HepG2 (cell line): Measurements from ENCODE around the gene YY1. TPM values are rescaled to one million over a fixed set of nuclear protein-coding genes. Genes with fewer than 3 reads are reported as not detected.

Source experiments
- CCAR2 ChIP-seq: fragments of 200-400 bp; formaldehyde crosslinking; optimal IDR thresholded peaks from 2 replicates; pipeline ENCODE3; 2018; ENCODE audit warnings: low read depth, mild to moderate bottlenecking, low read length, moderate library complexity
- REXO4 ChIP-seq: sonication (generic); formaldehyde crosslinking; IDR thresholded peaks from 2 replicates; pipeline ENCODE4 v1.8.0; 2022; ENCODE audit warnings: missing genetic modification reagents, mild to moderate bottlenecking, borderline replicate concordance
- UBTF ChIP-seq: sonication (generic); formaldehyde crosslinking; IDR thresholded peaks from 2 replicates; pipeline ENCODE4 v1.4.0; 2020; ENCODE audit warnings: mild to moderate bottlenecking, missing genetic modification reagents
- ZKSCAN5 ChIP-seq: sonication (generic); formaldehyde crosslinking; IDR thresholded peaks from 2 replicates; pipeline ENCODE4 v1.5.1; 2020; ENCODE audit warnings: mild to moderate bottlenecking, missing genetic modification reagents
- ZNF33A ChIP-seq: sonication (generic); formaldehyde crosslinking; IDR thresholded peaks from 2 replicates; pipeline ENCODE4 v1.5.1; 2020; ENCODE audit warnings: missing genetic modification reagents, mild to moderate bottlenecking, moderate library complexity, borderline replicate concordance
- ZNF468 ChIP-seq: sonication (generic); formaldehyde crosslinking; IDR thresholded peaks from 2 replicates; pipeline ENCODE4 v1.8.0; 2022; ENCODE audit warnings: mild to moderate bottlenecking, moderate library complexity, missing genetic modification reagents
- ZNF547 ChIP-seq: sonication (generic); formaldehyde crosslinking; IDR thresholded peaks from 2 replicates; pipeline ENCODE4 v1.5.1; 2020; ENCODE audit warnings: mild to moderate bottlenecking, missing genetic modification reagents
- polyA plus RNA-seq, 8 experiments: library from polyadenylated mRNA; depleted of rRNA in 3 of 8; stranded (reverse) in 7 of 8; unstranded in 1 of 8; fragments of >200 nt; fragmentation: Illumina TruSeq in 4 of 8; extraction: Trizol in 4 of 8; gene quantifications; 2 replicates each; pipeline versions ENCODE4 v1.2.1 to v1.2.3, GENCODE V29; 2011 to 2016; ENCODE audit warnings: low read depth in 4 of 8, missing spikeins in 1 of 8, mixed read lengths in 1 of 8; ENCODE audit not compliant: insufficient read depth in 1 of 8
- total RNA-seq, 5 experiments: library from RNA; depleted of rRNA; stranded (reverse); fragments of >200 nt; fragmentation: Illumina TruSeq; extraction: Trizol; gene quantifications; 2 replicates each; pipeline ENCODE4 v1.2.3, GENCODE V29; 2016; ENCODE audit warnings: low read depth in 1 of 5
- TF ChIP-seq, protein P1 (sequence below): sonication (generic); formaldehyde crosslinking; IDR thresholded peaks from 2 replicates; pipeline ENCODE4 v1.9.0; 2021; ENCODE audit warnings: mild to moderate bottlenecking, missing genetic modification reagents
- TF ChIP-seq, protein P2 (sequence below): sonication (generic); formaldehyde crosslinking; IDR thresholded peaks from 2 replicates; pipeline ENCODE4 v1.8.0; 2023; ENCODE audit warnings: mild to moderate bottlenecking, missing genetic modification reagents
- TF ChIP-seq, protein P3 (sequence below): sonication (generic); formaldehyde crosslinking; IDR thresholded peaks from 2 replicates; pipeline ENCODE4 v1.4.0; 2020; ENCODE audit warnings: missing genetic modification reagents, borderline replicate concordance

The YY1 gene
- total and polyA plus RNA-seq, 2 of the 13 experiments (the other 11 are each of a cell fraction or from before 2014, with no cell fraction given) = 29.4 to 68.1 TPM

GRCh38 chr14:100213956-100214769, 24.8 kb upstream of the YY1 start (continued):
- TF ChIP-seq, protein P1, sequence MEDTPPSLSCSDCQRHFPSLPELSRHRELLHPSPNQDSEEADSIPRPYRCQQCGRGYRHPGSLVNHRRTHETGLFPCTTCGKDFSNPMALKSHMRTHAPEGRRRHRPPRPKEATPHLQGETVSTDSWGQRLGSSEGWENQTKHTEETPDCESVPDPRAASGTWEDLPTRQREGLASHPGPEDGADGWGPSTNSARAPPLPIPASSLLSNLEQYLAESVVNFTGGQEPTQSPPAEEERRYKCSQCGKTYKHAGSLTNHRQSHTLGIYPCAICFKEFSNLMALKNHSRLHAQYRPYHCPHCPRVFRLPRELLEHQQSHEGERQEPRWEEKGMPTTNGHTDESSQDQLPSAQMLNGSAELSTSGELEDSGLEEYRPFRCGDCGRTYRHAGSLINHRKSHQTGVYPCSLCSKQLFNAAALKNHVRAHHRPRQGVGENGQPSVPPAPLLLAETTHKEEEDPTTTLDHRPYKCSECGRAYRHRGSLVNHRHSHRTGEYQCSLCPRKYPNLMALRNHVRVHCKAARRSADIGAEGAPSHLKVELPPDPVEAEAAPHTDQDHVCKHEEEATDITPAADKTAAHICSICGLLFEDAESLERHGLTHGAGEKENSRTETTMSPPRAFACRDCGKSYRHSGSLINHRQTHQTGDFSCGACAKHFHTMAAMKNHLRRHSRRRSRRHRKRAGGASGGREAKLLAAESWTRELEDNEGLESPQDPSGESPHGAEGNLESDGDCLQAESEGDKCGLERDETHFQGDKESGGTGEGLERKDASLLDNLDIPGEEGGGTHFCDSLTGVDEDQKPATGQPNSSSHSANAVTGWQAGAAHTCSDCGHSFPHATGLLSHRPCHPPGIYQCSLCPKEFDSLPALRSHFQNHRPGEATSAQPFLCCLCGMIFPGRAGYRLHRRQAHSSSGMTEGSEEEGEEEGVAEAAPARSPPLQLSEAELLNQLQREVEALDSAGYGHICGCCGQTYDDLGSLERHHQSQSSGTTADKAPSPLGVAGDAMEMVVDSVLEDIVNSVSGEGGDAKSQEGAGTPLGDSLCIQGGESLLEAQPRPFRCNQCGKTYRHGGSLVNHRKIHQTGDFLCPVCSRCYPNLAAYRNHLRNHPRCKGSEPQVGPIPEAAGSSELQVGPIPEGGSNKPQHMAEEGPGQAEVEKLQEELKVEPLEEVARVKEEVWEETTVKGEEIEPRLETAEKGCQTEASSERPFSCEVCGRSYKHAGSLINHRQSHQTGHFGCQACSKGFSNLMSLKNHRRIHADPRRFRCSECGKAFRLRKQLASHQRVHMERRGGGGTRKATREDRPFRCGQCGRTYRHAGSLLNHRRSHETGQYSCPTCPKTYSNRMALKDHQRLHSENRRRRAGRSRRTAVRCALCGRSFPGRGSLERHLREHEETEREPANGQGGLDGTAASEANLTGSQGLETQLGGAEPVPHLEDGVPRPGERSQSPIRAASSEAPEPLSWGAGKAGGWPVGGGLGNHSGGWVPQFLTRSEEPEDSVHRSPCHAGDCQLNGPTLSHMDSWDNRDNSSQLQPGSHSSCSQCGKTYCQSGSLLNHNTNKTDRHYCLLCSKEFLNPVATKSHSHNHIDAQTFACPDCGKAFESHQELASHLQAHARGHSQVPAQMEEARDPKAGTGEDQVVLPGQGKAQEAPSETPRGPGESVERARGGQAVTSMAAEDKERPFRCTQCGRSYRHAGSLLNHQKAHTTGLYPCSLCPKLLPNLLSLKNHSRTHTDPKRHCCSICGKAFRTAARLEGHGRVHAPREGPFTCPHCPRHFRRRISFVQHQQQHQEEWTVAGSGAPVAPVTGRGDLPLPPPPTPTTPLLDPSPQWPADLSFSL (CRISPR knock-in tag) = no peak
- no peak for TF ChIP-seq ZKSCAN5 (CRISPR knock-in tag)
- TF ChIP-seq, protein P2, sequence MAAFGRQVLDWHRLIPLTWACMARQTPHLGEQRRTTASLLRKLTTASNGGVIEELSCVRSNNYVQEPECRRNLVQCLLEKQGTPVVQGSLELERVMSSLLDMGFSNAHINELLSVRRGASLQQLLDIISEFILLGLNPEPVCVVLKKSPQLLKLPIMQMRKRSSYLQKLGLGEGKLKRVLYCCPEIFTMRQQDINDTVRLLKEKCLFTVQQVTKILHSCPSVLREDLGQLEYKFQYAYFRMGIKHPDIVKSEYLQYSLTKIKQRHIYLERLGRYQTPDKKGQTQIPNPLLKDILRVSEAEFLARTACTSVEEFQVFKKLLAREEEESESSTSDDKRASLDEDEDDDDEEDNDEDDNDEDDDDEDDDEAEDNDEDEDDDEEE = peak; percentile 18
- no peak for TF ChIP-seq ZNF33A
- TF ChIP-seq REXO4 = peak; percentile 83; the same call in 1 of the 2 replicates
- peak; percentile 90 for TF ChIP-seq UBTF (CRISPR knock-in tag)
- TF ChIP-seq CCAR2 = no peak
- peak; percentile 91 for TF ChIP-seq ZNF547 (CRISPR knock-in tag)
- TF ChIP-seq, protein P3, sequence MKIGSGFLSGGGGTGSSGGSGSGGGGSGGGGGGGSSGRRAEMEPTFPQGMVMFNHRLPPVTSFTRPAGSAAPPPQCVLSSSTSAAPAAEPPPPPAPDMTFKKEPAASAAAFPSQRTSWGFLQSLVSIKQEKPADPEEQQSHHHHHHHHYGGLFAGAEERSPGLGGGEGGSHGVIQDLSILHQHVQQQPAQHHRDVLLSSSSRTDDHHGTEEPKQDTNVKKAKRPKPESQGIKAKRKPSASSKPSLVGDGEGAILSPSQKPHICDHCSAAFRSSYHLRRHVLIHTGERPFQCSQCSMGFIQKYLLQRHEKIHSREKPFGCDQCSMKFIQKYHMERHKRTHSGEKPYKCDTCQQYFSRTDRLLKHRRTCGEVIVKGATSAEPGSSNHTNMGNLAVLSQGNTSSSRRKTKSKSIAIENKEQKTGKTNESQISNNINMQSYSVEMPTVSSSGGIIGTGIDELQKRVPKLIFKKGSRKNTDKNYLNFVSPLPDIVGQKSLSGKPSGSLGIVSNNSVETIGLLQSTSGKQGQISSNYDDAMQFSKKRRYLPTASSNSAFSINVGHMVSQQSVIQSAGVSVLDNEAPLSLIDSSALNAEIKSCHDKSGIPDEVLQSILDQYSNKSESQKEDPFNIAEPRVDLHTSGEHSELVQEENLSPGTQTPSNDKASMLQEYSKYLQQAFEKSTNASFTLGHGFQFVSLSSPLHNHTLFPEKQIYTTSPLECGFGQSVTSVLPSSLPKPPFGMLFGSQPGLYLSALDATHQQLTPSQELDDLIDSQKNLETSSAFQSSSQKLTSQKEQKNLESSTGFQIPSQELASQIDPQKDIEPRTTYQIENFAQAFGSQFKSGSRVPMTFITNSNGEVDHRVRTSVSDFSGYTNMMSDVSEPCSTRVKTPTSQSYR (CRISPR knock-in tag) = no peak
- peak; percentile 90 for TF ChIP-seq ZNF468 (CRISPR knock-in tag)
